DND-41 (cell line): ENCODE measurements around the gene STAB2.

Source experiments
- CTCF ChIP-seq: IDR thresholded peaks from 2 replicates; pipeline ENCODE4 v1.5.1; 2012; ENCODE audit warnings: borderline replicate concordance, low read length, moderate library complexity, mild to moderate bottlenecking; ENCODE audit not compliant: poor library complexity, severe bottlenecking; ENCODE audit errors: extremely low read depth
- EZH2 ChIP-seq: IDR thresholded peaks from 3 replicates; pipeline ENCODE4 v1.6.1; 2012; ENCODE audit warnings: borderline replicate concordance, low read depth, mild to moderate bottlenecking, moderate library complexity, low read length, inconsistent platforms; ENCODE audit not compliant: severe bottlenecking

- no peak for TF ChIP-seq CTCF
- no peak for TF ChIP-seq EZH2
These were observed 86.4 kb downstream of the STAB2 start for GRCh38 chr12:103673487-103673886.
